ENCODE results near the gene LMCD1.

Gene LMCD1

GRCh38 chr3:8494327-8494726 lies 7.3 kb upstream of the LMCD1 start:
- no peaks in the 10 kb centered on the region for H3F3A ChIP-seq (ENCODE audit: insufficient read depth, low read length)
- no peaks in the 10 kb centered on the region for H3K4me1 ChIP-seq (ENCODE audit: insufficient read depth, low read length, severe bottlenecking)
- H3K4me3 ChIP-seq (ENCODE audit: low read depth, low read length, poor library complexity, severe bottlenecking) = no peak overlapping the region
- no peaks in the 10 kb centered on the region for H3K27me3 ChIP-seq (ENCODE audit: insufficient read depth, low read length)
- no peaks in the 10 kb centered on the region for H4K20me1 ChIP-seq (ENCODE audit: insufficient read depth, low read length)
- H3K79me2 ChIP-seq (ENCODE audit: insufficient read depth, low read length) = no peaks in the 10 kb centered on the region
- H3K36me3 ChIP-seq (ENCODE audit: insufficient read depth, low read length) = no peaks in the 10 kb centered on the region
- no peaks in the 10 kb centered on the region for H3K9me2 ChIP-seq (ENCODE audit: low read depth, low read length)
- no peak overlapping the region for H3K27ac ChIP-seq (ENCODE audit: low read depth, low read length, poor library complexity, severe bottlenecking)
- no peak for TF ChIP-seq CTCF (IDR thresholded peaks at IDR 0.05; ENCODE audit: low read length)
- no peak overlapping the region for H3K9ac ChIP-seq (ENCODE audit: low read length)
- no peaks in the 10 kb centered on the region for H3K9me3 ChIP-seq (ENCODE audit: low read length)
- H2AFZ ChIP-seq (ENCODE audit: low read length) = no peak overlapping the region
- H3K4me2 ChIP-seq (ENCODE audit: low read length) = no peak overlapping the region

GRCh38 chr3:8497582-8497981 lies 4.0 kb upstream of the LMCD1 start:
- no peaks in the 10 kb centered on the region for H3K79me2 ChIP-seq (ENCODE audit: insufficient read depth, low read length)
- H2AFZ ChIP-seq (ENCODE audit: low read length) = no peak overlapping the region
- no peak overlapping the region for H3K9ac ChIP-seq (ENCODE audit: low read length)
- no peaks in the 10 kb centered on the region for H3K4me1 ChIP-seq (ENCODE audit: insufficient read depth, low read length, severe bottlenecking)
- no peak overlapping the region for H3K4me2 ChIP-seq (ENCODE audit: low read length)
- H3K4me3 ChIP-seq (ENCODE audit: low read depth, low read length, poor library complexity, severe bottlenecking) = no peak overlapping the region
- H3K9me3 ChIP-seq (ENCODE audit: low read length) = no peaks in the 10 kb centered on the region
- no peaks in the 10 kb centered on the region for H4K20me1 ChIP-seq (ENCODE audit: insufficient read depth, low read length)
- H3K36me3 ChIP-seq (ENCODE audit: insufficient read depth, low read length) = no peaks in the 10 kb centered on the region
- no peak for TF ChIP-seq EZH2 (IDR thresholded peaks at IDR 0.05; ENCODE audit: borderline replicate concordance, low read length)
- no peak for TF ChIP-seq CTCF (IDR thresholded peaks at IDR 0.05; ENCODE audit: low read length)
- H3K27ac ChIP-seq (ENCODE audit: low read depth, low read length, poor library complexity, severe bottlenecking) = no peak overlapping the region
- no peaks in the 10 kb centered on the region for H3K9me2 ChIP-seq (ENCODE audit: low read depth, low read length)
- no peaks in the 10 kb centered on the region for H3F3A ChIP-seq (ENCODE audit: insufficient read depth, low read length)
- no peaks in the 10 kb centered on the region for H3K27me3 ChIP-seq (ENCODE audit: insufficient read depth, low read length)

GRCh38 chr3:8499181-8499611 lies 2.4 kb upstream of the LMCD1 start:
- Histone ChIP-seq H2AFZ (ENCODE audit: low read length) (no peak overlapping the region), H3K4me1 (ENCODE audit: insufficient read depth, low read length, severe bottlenecking) (peaks cover 8% of the 10 kb centered on the region), H3K9me3 (ENCODE audit: low read length) (no peaks in the 10 kb centered on the region), H4K20me1 (ENCODE audit: insufficient read depth, low read length) (no peaks in the 10 kb centered on the region), H3K9ac (ENCODE audit: low read length) (no peak overlapping the region), H3K9me2 (ENCODE audit: low read depth, low read length) (no peaks in the 10 kb centered on the region), H3K36me3 (ENCODE audit: insufficient read depth, low read length) (no peaks in the 10 kb centered on the region), H3K27me3 (ENCODE audit: insufficient read depth, low read length) (no peaks in the 10 kb centered on the region), H3F3A (ENCODE audit: insufficient read depth, low read length) (no peaks in the 10 kb centered on the region), H3K4me3 (ENCODE audit: low read depth, low read length, poor library complexity, severe bottlenecking) (no peak overlapping the region), H3K4me2 (ENCODE audit: low read length) (no peak overlapping the region), H3K79me2 (ENCODE audit: insufficient read depth, low read length) (no peaks in the 10 kb centered on the region), H3K27ac (ENCODE audit: low read depth, low read length, poor library complexity, severe bottlenecking) (no peak overlapping the region)
- TF ChIP-seq EZH2 (IDR thresholded peaks at IDR 0.05; ENCODE audit: borderline replicate concordance, low read length) = no peak
- TF ChIP-seq CTCF (IDR thresholded peaks at IDR 0.05; ENCODE audit: low read length) = no peak
